GM12801 (cell line): ENCODE results near the gene PDE6A.

Experiments used
- TF ChIP-seq, protein P1 (sequence below): IDR thresholded peaks from one replicate; pipeline ENCODE4 v1.5.1; 2011; ENCODE audit warnings: control low read depth; ENCODE audit not compliant: insufficient read length; ENCODE audit errors: extremely low read depth

Gene PDE6A

DNA sequence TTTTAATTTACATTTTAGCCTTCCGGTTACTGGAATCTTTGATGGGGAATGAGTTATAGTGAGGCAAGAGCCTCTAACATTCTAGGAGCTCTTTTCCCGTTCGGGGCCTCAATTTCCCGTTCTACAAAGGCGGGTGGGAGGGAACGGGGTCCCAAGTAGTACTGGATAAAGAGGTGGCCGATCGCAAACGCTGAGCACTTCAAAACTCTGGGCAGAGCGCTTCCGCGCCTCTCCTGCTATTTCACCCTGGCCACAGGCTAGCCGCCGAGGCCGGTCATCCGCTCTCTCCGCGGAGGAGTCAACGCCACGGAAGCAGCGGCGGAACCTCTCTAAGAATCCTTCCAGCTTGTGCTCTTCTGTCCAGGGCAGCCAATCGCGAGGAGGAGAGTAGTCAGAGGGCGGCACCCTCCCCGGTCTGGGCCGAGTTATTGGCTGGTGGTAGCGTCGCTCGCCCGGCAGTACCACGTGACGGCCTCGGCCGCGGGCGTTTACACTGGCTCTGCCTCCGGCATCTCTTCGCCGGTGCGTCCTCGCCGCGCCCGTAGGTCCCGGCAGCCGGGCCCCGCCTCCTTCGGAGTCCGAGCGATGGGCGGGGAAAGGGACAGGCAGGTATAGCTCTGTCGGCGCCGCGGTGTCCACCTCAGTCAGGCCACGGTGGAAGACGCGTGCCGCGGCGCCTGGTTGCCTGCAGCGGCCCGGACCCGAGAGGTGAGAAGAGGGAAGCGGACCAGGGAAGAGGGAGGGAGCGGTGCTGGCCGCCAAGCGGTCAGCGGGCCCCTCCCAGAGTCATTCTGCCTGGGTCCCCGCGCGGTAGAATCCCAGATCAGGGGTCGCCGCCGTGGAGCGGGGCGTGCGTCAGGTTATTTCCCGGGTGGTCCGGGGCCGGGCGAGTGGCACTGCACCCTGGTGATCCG, 15.9 kb upstream of the PDE6A start, which contains the start of gene SLC26A2:
SLC26A2 (plus strand) TSS at position 487 of the 914 bp plus-strand sequence. CDS start 16,895 bp downstream, outside the sequence.
- TF ChIP-seq, protein P1, sequence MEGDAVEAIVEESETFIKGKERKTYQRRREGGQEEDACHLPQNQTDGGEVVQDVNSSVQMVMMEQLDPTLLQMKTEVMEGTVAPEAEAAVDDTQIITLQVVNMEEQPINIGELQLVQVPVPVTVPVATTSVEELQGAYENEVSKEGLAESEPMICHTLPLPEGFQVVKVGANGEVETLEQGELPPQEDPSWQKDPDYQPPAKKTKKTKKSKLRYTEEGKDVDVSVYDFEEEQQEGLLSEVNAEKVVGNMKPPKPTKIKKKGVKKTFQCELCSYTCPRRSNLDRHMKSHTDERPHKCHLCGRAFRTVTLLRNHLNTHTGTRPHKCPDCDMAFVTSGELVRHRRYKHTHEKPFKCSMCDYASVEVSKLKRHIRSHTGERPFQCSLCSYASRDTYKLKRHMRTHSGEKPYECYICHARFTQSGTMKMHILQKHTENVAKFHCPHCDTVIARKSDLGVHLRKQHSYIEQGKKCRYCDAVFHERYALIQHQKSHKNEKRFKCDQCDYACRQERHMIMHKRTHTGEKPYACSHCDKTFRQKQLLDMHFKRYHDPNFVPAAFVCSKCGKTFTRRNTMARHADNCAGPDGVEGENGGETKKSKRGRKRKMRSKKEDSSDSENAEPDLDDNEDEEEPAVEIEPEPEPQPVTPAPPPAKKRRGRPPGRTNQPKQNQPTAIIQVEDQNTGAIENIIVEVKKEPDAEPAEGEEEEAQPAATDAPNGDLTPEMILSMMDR: no peak

DNA sequence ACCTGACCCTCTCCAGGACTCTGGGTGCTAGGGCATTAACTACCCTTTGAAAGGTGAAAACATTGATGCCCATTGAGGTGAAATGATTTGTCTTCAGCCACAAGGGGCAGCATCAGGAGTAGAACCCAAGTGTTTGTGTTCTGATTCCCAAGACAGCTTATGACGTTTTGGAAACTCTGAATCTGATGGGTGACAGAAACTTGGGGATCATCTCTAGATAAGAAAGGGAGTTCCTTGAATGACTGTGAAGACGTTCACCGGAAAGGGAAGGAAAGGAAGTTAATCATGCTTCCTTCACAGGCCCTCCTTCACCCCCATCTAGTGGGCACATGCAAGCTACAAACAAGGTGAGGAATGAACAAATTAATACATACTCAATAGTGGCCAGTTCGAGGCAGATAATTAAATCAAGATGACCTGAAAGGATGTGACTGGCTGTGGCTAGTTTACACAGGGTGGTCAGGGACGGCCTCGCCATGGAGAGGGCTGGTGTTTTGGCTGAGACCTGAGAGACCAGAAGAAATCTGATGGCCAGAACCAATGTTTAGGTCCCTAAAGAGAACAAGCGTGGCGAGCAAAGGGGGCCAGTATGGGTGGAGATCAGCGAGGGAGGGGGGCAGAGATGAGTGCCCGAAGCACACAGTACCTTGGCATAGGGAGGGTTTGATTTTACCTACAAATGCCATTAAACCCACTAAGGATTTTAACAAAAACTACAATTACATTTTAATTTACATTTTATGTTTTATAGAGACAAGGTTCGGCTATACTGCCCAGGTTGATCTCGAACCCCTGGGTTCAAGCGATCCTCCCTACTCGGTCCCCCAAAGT, 15.0 kb upstream of the PDE6A start:
- TF ChIP-seq, protein P1: no peak

DNA sequence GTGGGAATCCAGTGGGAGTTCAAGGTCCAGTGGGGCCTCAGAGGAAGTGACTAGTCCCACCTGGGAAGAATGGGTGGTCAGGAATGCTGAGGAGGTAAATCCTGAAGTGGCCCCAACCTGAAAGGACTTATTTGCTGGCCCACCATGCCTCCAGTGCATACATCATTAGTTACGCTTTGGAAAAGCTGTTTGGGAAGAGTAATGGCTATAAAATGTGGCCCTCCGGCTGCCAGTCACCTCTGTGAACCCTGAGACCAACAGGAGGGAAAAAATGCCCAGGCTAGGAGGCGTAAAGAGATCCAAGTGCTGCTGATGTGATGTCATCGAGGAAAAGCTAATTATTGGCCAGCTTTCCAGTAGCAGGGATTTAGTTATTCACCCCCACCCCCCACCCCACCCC, 13.3 kb upstream of the PDE6A start:
- TF ChIP-seq, protein P1: no peak

DNA sequence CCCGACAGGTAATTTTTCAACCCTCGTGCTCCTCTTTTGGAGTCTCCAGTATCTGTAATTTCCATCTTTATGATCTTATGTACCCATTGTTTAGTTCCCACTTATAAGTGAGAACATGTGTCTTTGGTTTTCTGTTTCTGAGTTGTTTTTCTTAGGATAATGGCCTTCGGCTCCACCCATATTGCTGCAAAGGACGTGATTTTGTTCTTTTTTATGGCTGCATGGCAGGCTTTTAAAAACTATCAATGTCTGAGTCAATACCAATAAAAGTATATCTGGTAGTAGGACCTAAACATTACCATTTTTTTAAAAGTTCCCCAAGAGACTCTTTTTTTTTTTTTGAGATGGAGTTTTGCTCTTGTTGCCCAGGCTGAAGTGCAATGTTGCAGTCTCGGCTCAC, 12.1 kb upstream of the PDE6A start:
- TF ChIP-seq, protein P1: no peak

DNA sequence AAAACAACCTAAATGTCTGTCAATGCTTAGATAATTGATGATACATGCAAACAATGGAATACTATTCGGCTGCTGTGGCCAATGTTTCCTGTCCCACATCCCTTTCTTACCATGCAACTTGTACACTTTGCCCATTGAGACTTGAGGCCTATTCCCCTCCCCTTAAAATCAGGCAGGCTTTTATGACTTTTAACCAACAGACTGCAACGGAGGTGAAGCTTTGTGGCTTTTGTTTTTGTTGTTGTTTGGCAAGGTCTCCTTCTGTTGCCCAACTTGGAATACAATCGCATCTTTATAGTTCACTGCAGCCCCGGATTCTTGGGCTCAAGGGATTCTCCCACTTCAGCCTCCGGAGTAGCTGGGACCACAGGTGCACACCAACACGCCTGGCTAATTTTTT, 10.2 kb upstream of the PDE6A start:
- TF ChIP-seq, protein P1: no peak

DNA sequence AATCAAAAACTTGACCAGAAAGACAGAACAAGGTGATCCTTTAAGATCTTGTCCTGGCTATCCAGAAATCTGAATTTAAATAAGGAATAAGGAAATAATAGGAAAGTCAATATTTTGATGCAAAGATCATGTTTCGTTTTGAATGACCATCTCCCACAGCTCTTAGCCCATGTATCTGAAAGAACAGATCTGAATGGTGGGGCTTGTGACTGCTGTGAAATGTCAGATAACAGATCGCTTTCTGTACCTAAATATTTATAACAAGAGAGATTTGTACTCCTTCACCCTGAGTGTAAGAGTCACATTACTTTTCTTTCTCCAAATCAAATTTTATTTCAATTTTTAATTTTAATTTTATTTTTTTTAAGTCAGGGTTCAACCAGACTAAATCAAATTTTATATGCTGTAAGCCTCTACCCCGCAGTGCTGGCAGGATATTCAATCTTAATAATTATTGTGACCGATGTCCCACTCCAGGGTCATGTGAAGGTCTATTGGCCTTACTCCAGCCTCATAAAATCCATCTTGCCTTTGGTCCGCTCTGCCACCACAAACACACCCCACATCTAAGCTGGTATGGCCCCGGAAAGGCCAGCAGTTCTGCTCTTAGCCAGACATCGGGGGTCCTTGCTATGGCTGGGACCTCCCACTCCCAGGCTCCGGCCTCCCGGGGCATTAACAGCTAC, 9.0 kb upstream of the PDE6A start:
- TF ChIP-seq, protein P1: no peak
